KG1 (cell line): ENCODE measurements around the gene GRIN3B.
A peak's percentile ranks its signal among the peaks of the same experiment; 100 is the strongest.

Experiments
- DNase-seq: peaks from one replicate; lab custom pipeline; 2025; lab: John Stamatoyannopoulos, UW

The GRIN3B gene

DNA sequence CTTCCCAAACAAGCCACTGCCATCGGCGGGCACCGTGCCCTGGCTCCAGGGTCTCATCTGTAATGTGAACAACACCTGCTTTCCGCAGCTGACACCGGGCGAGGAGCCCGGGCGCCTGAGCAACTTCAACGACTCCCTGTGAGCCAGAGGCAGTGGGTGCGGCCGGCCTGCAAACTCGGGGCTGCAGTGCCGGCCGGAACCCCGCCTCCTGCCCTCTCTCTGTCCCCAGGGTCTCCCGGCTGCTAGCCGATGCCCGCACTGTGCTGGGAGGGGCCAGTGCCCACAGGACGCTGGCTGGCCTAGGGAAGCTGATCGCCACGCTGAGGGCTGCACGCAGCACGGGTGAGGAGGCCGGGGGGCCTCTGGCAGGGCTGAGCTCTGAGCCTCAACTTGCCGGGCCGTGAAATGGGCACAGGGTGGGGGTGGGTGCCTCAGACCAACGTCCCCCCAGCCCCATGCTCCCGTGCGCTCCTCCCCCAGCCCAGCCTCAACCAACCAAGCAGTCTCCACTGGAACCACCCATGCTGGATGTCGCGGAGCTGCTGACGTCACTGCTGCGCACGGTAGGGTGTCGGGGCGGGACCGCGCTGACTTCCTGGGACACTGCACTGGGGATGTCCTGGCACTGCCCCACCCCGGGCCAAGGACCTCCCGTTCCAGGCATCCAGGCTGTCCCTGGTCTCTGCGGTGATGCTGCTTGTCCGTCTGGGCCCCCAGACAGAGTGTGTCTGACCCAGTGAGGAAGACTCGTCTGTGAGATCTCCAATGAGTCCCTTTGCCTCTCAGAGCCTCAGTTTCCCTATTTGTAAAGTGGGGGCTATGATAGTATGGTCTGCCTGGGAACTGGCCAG, 41.8 kb downstream of the GRIN3B start:
- DNase-seq, result no peak

DNA sequence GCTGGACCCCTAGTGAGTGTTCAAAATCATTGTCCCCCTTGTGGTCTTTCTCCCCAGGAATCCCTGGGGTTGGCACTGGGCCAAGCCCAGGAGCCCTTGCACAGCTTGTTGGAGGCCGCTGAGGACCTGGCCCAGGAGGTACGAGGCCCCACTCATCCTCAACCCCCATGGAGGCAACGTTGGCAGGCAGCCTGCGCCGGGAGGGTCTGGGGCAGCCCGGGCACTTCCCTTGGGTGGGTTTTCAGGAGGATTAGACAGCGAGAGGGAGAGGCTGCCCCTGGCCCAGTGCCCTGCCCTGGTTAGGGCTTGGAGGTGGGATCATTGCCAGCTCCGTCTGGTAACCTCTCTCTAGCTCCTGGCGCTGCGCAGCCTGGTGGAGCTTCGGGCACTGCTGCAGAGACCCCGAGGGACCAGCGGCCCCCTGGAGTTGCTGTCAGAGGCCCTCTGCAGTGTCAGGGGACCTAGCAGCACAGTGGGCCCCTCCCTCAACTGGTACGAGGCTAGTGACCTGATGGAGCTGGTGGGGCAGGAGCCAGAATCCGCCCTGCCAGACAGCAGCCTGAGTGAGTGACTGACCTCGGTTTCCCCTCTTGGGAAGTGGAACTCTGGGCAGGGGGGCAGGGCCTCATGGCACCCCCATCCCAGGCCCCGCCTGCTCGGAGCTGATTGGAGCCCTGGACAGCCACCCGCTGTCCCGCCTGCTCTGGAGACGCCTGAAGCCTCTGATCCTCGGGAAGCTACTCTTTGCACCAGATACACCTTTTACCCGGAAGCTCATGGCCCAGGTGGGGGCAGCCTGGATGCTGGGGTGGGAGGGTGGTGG, 42.7 kb downstream of the GRIN3B start:
- no peak for DNase-seq

DNA sequence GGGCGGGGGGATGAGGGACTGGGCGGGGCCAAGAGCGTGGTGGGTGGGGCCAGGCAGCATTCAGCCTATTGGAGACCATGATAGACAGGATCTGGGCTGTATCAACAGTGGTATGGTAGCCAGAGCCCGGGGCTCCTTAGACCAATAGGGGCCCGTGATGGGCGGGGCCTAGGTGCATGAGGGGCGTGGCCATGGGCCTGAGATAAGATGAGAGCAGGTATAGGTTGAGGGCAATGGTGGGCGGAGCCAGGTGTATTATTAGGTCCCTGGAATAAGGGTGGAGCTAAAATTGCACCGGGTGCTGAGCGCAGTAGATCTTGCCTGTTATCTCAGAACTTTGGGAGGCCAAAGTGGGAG, 45.0 kb downstream of the GRIN3B start:
- no peak for DNase-seq

DNA sequence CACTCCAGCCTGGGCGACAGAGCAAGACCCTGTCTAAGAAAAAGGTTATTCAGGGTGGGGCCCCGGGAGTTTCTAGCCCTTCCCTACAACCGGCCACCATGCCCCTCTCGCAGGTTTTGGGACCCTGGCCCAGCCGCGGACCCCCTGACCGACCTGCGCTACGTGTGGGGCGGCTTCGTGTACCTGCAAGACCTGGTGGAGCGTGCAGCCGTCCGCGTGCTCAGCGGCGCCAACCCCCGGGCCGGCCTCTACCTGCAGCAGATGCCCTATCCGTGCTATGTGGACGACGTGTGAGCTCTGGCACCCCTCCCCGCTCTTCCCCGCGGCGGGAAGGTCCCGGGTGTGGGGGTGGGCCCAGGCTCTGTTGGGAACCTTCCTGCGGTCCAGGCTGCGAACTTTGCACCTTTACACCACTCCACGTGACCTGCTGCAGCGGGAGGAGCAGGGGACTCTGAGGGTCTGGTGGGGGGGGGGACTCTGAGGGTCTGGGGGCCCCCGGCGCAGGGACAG, 46.0 kb downstream of the GRIN3B start:
- no peak for DNase-seq

DNA sequence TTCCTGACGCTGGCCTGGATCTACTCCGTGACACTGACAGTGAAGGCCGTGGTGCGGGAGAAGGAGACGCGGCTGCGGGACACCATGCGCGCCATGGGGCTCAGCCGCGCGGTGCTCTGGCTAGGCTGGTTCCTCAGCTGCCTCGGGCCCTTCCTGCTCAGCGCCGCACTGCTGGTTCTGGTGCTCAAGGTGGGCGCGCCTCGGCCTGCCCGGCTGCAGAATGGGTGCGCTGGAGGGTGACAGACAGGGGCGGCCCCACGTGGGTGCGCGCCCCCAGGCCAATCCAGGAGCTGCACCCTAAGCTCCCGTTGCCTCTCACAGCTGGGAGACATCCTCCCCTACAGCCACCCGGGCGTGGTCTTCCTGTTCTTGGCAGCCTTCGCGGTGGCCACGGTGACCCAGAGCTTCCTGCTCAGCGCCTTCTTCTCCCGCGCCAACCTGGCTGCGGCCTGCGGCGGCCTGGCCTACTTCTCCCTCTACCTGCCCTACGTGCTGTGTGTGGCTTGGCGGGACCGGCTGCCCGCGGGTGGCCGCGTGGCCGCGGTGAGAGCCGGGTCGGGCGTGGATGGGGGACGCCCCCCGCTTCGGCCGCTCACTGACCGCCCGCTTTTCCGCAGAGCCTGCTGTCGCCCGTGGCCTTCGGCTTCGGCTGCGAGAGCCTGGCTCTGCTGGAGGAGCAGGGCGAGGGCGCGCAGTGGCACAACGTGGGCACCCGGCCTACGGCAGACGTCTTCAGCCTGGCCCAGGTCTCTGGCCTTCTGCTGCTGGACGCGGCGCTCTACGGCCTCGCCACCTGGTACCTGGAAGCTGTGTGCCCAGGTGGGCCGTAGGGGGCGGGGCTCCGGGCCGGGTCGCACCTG, 46.8 kb downstream of the GRIN3B start:
- DNase-seq, result no peak

DNA sequence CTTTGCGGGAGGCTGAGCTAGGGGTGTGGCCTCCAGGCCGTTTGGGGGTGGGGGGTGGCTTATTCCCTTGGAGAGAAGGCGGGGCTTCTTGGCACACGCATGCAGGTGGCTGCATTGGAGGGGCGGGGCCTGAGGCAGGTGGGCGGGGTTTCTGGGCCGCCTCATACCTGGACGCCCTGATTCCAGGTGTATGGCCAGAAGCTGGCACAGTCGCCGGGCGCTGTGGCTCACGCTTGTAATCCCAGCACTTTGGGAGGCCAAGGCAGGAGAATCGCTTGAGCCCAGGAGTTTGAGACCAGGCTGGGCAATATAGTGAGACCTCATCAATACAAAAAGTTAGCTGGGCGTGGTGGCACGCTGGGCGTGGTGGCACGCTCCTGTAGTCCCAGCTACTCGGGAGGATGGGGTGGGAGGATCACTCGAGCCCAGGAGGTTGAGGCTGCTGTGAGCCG, 47.5 kb downstream of the GRIN3B start:
- no peak for DNase-seq

DNA sequence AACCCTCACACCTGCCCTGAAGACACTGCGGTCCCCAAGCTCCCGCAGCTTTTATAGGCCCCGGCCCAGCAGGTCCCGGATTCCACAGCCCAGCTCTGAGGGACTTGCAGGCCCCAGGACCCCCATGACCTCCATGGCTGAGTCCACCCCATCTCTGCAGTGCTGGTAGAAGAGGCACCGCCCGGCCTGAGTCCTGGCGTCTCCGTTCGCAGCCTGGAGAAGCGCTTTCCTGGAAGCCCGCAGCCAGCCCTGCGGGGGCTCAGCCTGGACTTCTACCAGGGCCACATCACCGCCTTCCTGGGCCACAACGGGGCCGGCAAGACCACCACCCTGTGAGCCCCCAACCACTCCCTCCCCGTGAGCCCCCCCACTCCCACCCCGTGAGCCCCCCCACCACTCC, 48.9 kb downstream of the GRIN3B start:
- DNase-seq, result no peak

DNA sequence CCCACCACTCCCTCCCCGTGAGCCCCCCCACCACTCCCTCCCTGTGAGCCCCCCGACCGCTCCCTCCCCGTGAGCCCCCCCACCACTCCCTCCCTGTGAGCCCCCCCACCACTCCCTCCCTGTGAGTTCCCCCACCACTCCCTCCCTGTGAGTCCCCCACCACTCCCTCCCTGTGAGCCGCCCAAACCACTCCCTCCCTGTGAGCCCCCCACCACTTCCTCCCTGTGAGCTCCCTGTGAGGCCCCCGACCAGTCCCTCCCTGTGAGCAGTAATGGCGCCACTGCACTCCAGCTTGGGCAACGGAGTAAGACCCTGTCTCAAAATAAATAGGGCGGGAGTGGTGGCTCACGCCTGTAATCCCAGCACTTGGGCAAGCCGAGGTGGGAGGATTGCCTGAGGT, 49.6 kb downstream of the GRIN3B start:
- DNase-seq, result no peak

DNA sequence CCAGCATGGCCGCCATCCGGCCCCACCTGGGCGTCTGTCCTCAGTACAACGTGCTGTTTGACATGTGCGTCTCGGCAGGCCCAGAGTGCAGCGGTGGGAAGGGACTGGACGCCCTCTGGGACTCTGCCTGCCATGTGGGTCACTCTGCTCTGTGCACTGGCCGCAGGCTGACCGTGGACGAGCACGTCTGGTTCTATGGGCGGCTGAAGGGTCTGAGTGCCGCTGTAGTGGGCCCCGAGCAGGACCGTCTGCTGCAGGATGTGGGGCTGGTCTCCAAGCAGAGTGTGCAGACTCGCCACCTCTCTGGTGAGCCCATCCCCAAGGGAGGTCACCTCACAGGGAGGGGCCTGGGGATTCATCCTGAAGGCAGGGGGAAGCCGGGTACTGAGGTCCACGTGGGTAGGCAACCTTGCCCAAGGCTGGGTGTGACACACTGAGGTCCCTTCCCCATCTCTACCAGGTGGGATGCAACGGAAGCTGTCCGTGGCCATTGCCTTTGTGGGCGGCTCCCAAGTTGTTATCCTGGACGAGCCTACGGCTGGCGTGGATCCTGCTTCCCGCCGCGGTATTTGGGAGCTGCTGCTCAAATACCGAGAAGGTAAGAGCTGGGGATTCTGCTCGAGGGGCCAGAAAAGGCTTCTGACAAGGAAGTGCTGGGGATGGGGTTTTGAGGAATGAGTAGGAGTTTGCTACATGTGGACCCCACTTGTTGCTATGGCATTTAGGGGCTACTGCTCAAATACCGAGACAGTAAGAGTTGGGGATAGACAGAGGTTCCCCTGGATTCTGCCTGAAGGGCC, 51.0 kb downstream of the GRIN3B start:
- DNase-seq, result no peak

DNA sequence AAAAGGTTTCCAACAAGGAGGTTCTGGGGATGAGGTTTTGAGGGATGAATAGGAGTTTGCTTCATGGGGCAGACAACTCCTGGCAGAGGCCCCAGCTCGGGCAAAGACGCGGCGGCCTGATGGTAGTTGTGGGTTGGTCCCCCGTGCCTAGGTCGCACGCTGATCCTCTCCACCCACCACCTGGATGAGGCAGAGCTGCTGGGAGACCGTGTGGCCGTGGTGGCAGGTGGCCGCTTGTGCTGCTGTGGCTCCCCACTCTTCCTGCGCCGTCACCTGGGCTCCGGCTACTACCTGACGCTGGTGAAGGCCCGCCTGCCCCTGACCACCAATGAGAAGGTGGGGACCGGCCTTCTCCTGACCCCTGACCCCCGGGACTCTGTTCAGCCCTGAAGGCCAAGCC, 51.6 kb downstream of the GRIN3B start:
- DNase-seq, result no peak

DNA sequence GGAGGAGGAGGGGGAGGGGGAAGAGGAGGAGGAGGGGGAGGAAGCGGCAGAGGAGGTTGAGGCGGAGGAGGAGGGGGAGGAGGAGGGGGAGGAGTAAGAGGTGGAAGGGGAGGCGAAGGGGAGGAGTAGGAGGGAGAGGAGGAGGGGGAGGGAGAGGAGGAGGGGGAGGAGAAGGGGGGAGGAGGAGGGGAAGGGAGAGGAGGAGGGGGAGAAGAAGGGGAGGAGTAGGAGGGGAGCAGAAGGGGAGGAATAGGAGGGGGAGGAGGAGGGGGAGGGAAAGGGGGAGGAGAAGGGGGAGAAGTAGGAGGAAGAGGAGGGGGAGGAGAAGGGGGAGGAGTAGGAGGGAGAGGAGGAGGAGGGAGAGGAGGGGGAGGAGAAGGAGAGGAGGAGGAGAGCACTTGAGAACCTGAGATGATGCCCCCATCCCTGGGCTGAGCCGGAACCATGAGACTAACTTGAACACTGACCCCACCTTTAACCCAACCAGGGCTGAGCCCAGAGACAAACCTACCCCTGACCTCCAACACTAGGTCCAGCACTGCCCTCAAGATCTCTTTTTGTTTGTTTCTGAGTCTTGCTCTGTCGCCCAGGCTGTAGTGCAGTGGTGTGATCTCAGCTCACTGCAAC, 52.2 kb downstream of the GRIN3B start:
- DNase-seq, result no peak

DNA sequence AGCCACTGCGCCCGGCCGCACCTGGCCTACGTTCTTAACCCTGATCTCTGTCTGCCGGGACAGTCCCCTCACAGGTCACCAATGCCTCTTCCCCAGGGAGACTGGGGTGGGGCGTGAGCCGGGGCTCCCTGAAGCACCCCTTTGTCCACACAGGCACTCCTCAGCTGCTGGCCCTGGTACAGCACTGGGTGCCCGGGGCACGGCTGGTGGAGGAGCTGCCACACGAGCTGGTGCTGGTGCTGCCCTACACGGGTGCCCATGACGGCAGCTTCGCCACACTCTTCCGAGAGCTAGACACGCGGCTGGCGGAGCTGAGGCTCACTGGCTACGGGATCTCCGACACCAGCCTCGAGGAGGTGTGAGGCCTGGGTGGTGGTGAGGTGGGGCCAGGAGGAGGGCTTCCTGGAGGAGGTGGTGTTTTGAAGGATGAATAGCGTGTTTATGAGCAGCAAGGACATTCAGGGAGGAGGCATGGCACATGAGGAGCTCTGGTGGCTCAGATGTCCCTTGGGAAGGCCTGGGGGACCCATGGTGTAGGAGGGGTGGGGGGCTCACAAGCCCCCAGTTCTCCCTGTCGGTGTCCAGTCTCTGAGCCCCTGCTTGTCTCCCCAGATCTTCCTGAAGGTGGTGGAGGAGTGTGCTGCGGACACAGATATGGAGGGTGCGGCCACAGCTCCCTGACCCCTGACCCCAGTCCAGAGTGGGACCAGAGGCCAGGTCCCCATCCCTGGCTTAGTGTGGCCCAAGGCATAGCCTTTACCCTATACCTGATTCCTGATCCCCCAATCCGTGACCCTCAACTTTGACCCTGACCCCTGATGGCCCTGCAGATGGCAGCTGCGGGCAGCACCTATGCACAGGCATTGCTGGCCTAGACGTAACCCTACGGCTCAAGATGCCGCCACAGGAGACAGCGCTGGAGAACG, 53.2 kb downstream of the GRIN3B start:
- DNase-seq, result no peak

DNA sequence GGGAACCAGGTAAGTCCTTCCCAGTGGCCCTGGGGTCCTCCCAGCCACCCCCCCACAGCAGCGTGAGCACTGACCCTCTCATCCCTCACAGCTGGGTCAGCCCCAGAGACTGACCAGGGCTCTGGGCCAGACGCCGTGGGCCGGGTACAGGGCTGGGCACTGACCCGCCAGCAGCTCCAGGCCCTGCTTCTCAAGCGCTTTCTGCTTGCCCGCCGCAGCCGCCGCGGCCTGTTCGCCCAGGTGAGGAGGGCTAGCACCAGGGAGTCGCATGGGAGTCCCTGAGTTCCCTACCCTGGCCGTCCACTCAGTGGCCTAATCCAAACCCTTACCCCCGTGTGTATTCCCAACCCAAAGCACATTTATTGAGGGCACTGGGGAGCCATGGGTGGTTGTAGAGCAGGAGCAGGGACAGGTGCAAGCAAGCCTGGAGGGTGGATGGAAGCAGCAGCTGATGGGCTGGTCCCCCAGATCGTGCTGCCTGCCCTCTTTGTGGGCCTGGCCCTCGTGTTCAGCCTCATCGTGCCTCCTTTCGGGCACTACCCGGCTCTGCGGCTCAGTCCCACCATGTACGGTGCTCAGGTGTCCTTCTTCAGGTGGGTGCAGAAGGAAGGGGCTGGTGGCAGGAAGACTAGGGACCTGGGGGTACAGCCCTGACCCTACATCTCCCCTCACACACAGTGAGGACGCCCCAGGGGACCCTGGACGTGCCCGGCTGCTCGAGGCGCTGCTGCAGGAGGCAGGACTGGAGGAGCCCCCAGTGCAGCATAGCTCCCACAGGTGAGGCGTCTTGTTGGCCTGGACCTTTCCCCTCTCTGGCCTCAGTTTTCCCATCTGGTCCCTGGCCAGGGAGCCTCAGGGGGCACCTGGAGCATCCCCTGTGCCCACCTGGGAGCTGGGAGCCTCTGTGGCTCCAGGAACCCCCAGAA, 54.1 kb downstream of the GRIN3B start:
- no peak for DNase-seq

DNA sequence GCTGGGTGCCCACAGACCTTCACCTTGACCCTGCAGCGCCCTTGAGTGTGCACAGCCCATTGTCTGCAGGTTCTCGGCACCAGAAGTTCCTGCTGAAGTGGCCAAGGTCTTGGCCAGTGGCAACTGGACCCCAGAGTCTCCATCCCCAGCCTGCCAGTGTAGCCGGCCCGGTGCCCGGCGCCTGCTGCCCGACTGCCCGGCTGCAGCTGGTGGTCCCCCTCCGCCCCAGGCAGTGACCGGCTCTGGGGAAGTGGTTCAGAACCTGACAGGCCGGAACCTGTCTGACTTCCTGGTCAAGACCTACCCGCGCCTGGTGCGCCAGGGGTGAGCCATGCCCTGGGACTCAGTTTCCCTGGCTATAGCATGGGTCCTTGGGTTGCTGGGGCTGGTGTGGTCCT, 54.8 kb downstream of the GRIN3B start:
- DNase-seq, result no peak

DNA sequence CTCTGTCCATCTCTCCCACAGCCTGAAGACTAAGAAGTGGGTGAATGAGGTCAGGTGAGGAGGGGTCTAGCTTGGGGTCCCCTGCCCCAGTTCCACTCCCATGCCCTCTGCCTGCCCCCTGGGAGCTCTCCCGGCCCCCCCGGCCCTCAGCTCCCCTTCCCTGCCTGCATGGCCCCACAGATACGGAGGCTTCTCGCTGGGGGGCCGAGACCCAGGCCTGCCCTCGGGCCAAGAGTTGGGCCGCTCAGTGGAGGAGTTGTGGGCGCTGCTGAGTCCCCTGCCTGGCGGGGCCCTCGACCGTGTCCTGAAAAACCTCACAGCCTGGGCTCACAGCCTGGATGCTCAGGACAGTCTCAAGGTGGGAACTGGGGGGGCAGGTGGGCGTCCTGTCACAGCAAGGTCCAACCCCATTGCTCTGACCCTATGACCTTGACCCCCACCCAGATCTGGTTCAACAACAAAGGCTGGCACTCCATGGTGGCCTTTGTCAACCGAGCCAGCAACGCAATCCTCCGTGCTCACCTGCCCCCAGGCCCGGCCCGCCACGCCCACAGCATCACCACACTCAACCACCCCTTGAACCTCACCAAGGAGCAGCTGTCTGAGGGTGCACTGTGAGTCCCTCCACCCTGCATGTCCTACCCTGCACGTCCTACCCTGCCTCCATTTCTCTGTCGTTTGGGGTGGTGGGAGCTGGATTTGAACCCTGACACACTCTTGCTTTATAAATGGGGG, 55.8 kb downstream of the GRIN3B start:
- no peak for DNase-seq

DNA sequence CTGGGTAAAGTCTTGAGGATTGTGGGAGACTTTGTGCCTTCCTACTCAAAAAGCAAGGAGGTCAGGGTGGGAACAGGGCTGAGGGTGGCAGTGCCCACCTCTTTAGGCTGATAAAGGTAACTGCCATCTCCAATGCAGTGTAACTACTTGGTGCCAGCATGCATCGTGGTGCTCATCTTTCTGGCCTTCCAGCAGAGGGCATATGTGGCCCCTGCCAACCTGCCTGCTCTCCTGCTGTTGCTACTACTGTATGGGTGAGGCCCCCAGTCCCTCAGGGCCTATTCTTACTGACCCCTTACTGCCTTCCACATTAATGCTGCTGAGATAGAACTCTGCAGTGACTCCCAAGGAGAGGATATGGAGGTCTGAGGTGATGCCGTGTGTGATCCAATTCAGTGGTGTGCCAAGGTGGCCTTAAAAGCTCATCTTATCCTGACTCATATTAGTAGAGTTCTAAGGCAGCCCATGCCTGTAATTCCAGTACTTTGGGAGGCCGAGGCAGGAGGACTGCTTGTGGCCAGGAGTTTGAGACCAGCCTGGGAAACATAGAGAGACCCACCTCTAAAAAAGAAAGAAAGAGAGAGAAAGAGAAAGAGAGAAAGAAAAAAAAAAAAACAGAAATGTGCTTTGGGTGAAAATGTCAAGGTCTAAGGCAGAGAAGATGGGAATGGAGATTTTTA, 57.1 kb downstream of the GRIN3B start:
- DNase-seq, result peak; percentile 49

DNA sequence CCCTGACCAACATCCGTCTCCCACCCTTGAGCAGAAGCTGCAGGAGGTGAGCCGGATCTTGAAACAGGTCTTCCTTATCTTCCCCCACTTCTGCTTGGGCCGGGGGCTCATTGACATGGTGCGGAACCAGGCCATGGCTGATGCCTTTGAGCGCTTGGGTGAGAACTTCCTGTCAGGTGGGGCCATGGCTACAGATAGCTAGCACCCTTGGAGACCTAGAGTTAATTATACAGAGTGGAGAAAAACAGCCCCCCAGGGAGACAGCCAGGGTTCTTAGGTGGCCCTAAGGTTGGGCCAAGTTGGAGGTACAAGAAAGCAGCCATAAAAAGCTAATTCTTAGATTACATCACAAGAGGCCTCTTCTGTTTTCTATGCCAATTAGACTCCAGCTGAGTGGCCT, 57.9 kb downstream of the GRIN3B start:
- DNase-seq, result no peak
